DMS114 treated with DMSO at 0.1 percent for 48 hours (cell line): Measurements from ENCODE around the gene AGTRAP.

ENCODE experiments used
- DNase-seq: peaks from one replicate; lab custom pipeline; 2025; ENCODE audit not compliant: unreplicated experiment; lab: John Stamatoyannopoulos, UW

Gene AGTRAP

GRCh38 chr1:11705596-11705995 lies 30.3 kb upstream of the AGTRAP start:
- no peak for DNase-seq

GRCh38 chr1:11706292-11706691 lies 29.6 kb upstream of the AGTRAP start:
- DNase-seq, result no peak

DNA sequence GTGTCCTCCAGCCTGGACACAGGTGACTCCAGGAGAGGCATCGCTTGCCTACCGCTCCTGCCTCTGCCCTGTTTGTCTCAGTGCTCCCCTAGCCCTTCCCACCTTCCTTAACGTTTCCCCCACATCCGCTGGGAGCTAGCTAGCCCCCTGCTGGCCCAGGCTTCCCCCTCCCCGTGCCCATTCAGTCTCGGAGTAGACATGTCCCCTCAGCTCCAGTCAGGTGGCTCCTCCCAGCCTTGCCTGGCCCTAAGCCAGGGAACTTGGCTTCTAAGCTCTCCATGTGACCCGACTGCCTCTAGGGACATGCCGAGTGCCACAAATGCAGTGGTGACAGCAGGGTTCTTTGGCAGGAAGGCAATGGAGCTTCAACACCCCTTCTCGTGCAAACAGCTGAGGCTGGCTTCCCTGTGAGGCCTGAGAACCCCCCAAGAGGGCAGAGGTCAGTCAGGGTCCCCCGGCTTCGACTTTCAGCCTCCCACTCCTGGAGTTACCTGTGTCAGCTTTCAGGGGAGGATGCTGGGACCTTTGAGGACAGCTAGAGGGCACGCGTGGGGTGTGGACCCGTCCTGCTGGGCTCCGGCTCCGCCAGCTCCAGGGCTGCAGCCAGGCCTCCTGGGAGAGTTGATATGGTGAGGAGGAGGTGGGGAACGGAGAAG lies 28.2 kb upstream of the AGTRAP start:
- DNase-seq, result no peak

GRCh38 chr1:11708554-11709350 lies 27.2 kb upstream of the AGTRAP start:
- no peak for DNase-seq

- no peak for DNase-seq
Measured at GRCh38 chr1:11711490-11711889, 24.4 kb upstream of the AGTRAP start.

GRCh38 chr1:11712285-11712684 lies 23.7 kb upstream of the AGTRAP start:
- DNase-seq, result no peak

DNA sequence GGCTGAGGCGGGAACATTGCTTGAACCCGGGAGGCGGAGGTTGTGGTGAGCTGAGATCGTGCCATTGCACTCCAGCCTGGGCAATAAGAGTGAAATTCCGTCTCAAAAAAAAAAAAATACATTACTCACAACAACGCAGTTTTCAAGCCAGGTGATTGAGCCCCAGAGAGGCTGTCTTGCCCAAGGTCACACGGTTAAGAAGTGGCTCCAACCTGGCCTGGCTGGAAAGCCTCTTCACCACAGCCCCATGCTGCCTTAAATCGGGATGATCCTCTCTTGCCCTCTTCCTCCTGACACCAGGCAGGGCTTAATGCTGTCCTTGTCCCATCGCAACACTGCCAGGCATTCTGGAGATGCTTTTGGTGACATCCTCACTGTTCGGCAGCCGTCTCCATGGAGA lies 22.8 kb upstream of the AGTRAP start:
- no peak for DNase-seq

GRCh38 chr1:11714831-11715575 lies 20.9 kb upstream of the AGTRAP start:
- no peak for DNase-seq

DNA sequence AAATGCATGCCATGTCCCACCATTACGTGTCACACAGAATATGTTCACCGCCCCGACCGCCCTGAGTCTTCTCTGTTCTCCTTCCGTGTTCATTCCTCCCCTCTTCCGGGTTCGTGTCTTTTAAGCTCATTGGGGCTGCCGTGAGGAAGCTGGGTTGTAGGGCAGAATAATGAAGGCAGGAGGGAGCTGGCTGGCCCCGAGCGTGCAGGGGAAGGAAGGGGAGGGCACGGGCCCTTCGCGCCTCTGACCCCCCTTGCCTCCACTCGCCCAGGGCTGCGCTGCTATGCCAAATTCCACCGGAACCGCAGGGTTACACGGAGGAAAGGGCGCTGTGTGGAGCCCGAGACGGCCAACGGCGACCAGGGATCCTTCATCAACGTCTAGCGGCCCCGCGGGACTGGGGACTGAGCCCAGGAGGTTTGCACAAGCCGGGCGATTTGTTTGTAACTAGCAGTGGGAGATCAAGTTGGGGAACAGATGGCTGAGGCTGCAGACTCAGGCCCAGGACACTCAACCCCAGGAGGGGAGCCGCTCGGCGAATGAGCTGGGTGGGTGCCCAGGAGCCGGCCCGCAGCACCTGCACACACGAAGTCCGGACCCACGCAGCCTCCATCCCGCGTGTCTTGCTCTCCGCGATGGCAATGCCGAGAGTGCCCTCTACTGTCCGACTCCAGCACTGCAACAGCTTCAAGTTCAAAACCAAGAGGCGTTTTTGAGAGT lies 16.5 kb upstream of the AGTRAP start:
- DNase-seq, result peak; percentile 50

- DNase-seq, result no peak
Measured at GRCh38 chr1:11720033-11720376, 15.9 kb upstream of the AGTRAP start.

DNA sequence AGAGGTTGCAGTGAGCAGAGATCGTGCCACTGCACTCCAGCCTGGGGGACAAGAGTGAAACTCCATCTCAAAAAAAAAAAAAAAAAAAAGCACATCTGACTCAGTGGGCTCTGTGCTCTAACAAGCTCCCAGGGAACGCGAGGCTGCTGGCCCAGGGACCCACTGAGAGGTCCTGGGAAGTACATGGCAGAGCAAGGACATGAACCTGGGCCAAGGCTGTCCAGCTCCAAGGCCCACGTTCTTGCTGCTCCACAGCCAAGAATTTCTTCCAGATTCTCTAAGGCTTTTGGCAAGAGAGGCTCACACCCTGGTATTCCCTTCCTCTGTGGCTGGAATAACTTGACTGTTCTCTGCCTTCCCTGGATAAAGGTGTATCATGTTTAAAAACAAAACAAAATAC lies 15.4 kb upstream of the AGTRAP start:
- no peak for DNase-seq

GRCh38 chr1:11721311-11721710 lies 14.6 kb upstream of the AGTRAP start:
- no peak for DNase-seq

- DNase-seq, result no peak
Measured at GRCh38 chr1:11722538-11722937, 13.4 kb upstream of the AGTRAP start.

- no peak for DNase-seq
Measured at GRCh38 chr1:11725616-11726015, 10.3 kb upstream of the AGTRAP start.

DNA sequence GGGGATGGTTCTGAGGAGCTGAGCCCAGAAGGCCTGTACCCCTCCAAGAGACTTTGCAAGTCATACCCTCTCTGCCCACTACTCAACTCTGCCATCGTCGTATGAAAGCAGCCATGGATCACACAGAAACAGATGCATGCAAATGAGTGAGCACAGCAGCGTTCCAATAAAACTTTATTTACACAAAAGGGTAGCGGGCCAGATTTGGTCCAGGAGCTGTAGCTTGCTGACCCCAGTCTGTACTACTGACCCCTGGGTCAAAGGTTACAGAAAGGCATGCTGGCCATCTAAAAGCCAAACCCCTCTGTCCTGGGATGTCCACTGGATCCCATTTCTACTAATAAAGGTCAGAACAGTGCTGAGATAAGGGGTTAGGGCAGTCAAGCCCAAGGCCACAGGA lies 8.8 kb upstream of the AGTRAP start:
- DNase-seq, result no peak

- no peak for DNase-seq
Measured at GRCh38 chr1:11728126-11728806, 7.7 kb upstream of the AGTRAP start.

GRCh38 chr1:11729155-11729497 lies 6.8 kb upstream of the AGTRAP start:
- no peak for DNase-seq

DNA sequence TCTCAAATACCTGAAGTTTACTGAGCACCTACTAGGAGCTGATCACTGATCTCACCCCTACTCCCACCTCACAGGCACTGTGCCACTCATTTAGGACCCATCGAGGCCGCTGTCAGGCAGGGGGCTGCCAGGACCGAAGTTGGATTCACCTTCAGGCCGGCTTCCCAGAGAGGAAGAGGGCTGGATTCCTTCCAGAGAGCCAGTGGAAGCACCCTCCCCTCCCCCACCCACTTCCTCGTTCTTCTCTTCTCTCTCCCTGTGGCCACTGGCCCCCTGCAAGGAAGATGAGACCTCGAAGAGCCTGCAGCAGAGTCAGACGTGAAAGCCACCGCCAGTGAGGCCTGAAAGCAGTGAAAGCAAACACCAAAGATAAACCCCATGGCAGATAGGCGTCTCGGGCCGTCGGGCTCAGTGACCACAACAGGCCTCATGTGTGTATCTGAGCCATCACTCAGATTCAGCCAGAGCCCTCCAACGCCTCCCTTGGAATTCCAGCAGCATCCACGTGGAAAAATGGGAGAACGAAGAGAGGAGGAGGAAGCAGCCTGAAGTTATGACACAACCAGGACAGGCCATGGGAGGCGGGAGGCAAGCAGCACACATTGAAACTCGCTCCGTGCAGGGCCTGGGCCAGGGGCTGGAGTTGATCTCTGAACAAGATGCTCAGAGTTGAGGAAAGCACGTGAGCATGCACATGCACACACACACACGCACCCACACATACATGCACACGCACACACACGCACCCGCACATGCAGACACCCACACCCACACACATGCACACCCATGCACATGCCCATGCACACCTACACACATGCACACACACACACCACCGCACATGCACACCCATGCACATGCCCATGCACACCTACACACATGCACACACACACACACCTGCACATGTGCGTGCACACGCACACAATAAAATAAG lies 6.2 kb upstream of the AGTRAP start:
- no peak for DNase-seq

GRCh38 chr1:11730429-11730891 lies 5.5 kb upstream of the AGTRAP start:
- no peak for DNase-seq
